Activated CD4-positive, alpha-beta T cell treated with anti-CD3 and anti-CD28 coated beads, Interleukin-2, amount 10 ng/mL, durations not matched to agents 7 days and 5 days (primary cell): ENCODE results near the gene SORCS2. TPM values are rescaled to one million over a fixed set of nuclear protein-coding genes. Genes with fewer than 3 reads are reported as not detected.

ENCODE experiments used
- CTCF ChIA-PET: fragments of 350-600 bp; sonication (Branson Sonifier 250); formaldehyde crosslinking; loops from one replicate; lab custom pipeline; 2021; ENCODE audit warnings: antibody characterized with exemption; lab: Charles Lee
- POLR2A ChIA-PET: fragments of 350-600 bp; sonication (Branson Sonifier 250); formaldehyde crosslinking; loops from one replicate; lab custom pipeline; 2021; ENCODE audit warnings: antibody characterized with exemption; lab: Charles Lee
- DNase-seq: peaks from one replicate; pipeline ENCODE4 v3.0.0-alpha.2; 2020
- H3K27ac Mint-ChIP-seq: one replicate; pipeline ENCODE4 v1.8.0; 2021; ENCODE audit warnings: mild to moderate bottlenecking, moderate library complexity, mixed read lengths
- H3K27me3 Mint-ChIP-seq: one replicate; pipeline ENCODE4 v1.8.0; 2021; ENCODE audit warnings: mixed read lengths
- H3K36me3 Mint-ChIP-seq: one replicate; pipeline ENCODE4 v1.8.0; 2021; ENCODE audit warnings: low read depth, mixed read lengths
- H3K4me1 Mint-ChIP-seq: one replicate; pipeline ENCODE4 v1.8.0; 2021; ENCODE audit warnings: mixed read lengths
- H3K4me3 Mint-ChIP-seq: one replicate; pipeline ENCODE4 v1.8.0; 2021; ENCODE audit warnings: mild to moderate bottlenecking, moderate library complexity, mixed read lengths
- H3K9me3 Mint-ChIP-seq: one replicate; pipeline ENCODE4 v1.8.0; 2021; ENCODE audit warnings: mixed read lengths
- total RNA-seq, 2 experiments: library from RNA; stranded (reverse); gene quantifications; one replicate each; pipeline ENCODE4 v1.2.3, GENCODE V29; 2021

SORCS2 gene
- total RNA-seq, 2 experiments from 2014 or later = not detected

GRCh38 chr4:7620814-7621176 is 428.5 kb downstream of the SORCS2 start:
- H3K4me3 Mint-ChIP-seq = no peak overlapping the region
- ChIA-PET CTCF (no interaction called here), POLR2A (no interaction called here)
- no peaks in the 10 kb centered on the region for H3K4me1 Mint-ChIP-seq
- H3K36me3 Mint-ChIP-seq = no peaks in the 10 kb centered on the region
- H3K27me3 Mint-ChIP-seq = no peaks in the 10 kb centered on the region
- H3K27ac Mint-ChIP-seq = no peak overlapping the region
- H3K9me3 Mint-ChIP-seq = no peaks in the 10 kb centered on the region
- no peak for DNase-seq

- DNase-seq = no peak
- CTCF ChIA-PET = no interaction called here
- no peaks in the 10 kb centered on the region for H3K4me1 Mint-ChIP-seq
- H3K4me3 Mint-ChIP-seq = no peak overlapping the region
- H3K27ac Mint-ChIP-seq = no peak overlapping the region
- POLR2A ChIA-PET = no interaction called here
- H3K27me3 Mint-ChIP-seq = no peaks in the 10 kb centered on the region
- no peaks in the 10 kb centered on the region for H3K9me3 Mint-ChIP-seq
- no peaks in the 10 kb centered on the region for H3K36me3 Mint-ChIP-seq
Observed at GRCh38 chr4:7621252-7622035, 429.1 kb downstream of the SORCS2 start.

- Mint-ChIP-seq H3K4me1 (no peaks in the 10 kb centered on the region), H3K36me3 (no peaks in the 10 kb centered on the region), H3K9me3 (no peaks in the 10 kb centered on the region), H3K4me3 (no peak overlapping the region), H3K27me3 (no peaks in the 10 kb centered on the region), H3K27ac (no peak overlapping the region)
- no peak for DNase-seq
- ChIA-PET CTCF (no interaction called here), POLR2A (no interaction called here)
Observed at GRCh38 chr4:7622371-7622770, 430.0 kb downstream of the SORCS2 start.

GRCh38 chr4:7623468-7623867 is 431.1 kb downstream of the SORCS2 start:
- POLR2A ChIA-PET = no interaction called here
- Mint-ChIP-seq H3K27me3 (no peaks in the 10 kb centered on the region), H3K4me3 (no peak overlapping the region), H3K4me1 (no peaks in the 10 kb centered on the region), H3K9me3 (no peaks in the 10 kb centered on the region), H3K27ac (no peak overlapping the region), H3K36me3 (no peaks in the 10 kb centered on the region)
- no peak for DNase-seq
- CTCF ChIA-PET = no interaction called here

DNA sequence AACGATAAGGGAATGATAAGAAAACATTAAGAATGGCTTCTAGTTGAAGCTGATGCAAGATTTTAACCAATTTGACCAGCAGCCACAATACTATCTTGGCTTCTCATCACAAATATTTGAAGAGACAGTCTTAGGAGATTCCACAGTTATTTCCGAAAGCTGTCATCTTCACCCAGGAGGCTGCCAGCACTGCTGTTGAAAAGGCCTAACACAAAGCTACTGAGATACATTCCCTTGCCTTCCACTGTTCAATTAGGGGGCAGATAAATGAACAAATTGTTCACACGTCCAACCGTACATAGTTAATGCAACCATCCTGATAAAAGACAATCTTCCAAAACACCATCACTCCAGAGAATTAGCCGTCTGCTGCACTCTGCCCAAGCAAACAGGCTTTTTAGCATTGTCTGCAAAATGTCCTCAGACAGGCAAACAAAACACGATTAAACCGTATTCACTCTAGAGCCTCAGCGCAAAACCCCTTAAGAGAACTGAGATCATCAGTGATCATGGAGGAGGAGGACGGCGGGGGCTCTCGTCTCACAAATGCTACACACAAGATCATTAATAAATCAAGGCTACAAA is 432.1 kb downstream of the SORCS2 start:
- H3K27ac Mint-ChIP-seq = no peak overlapping the region
- H3K27me3 Mint-ChIP-seq = no peaks in the 10 kb centered on the region
- CTCF ChIA-PET = no interaction called here
- H3K36me3 Mint-ChIP-seq = no peaks in the 10 kb centered on the region
- H3K4me1 Mint-ChIP-seq = no peaks in the 10 kb centered on the region
- POLR2A ChIA-PET = no interaction called here
- H3K9me3 Mint-ChIP-seq = no peaks in the 10 kb centered on the region
- no peak overlapping the region for H3K4me3 Mint-ChIP-seq
- DNase-seq = no peak

DNA sequence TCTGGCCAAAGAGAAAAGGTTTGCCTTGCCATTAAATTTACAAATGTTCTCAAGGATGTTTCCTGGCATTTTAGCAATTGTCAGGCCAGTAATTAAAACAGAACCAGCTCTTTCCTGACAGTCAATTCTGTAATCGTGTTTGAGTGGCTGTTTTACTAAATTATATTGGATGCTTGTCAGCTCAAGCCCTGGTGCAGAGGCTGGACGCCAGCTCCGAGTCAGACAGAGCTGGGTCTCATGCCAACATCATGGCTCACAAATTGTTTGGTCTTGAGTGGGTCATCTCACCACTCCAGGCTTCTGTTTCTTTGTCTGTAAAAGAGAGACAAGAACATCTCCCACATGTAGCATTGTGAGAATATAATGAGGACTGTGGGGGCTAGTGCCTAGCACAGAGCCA is 432.7 kb downstream of the SORCS2 start:
- Mint-ChIP-seq H3K36me3 (no peaks in the 10 kb centered on the region), H3K27me3 (no peaks in the 10 kb centered on the region), H3K4me3 (no peak overlapping the region), H3K27ac (no peak overlapping the region), H3K4me1 (no peaks in the 10 kb centered on the region), H3K9me3 (no peaks in the 10 kb centered on the region)
- POLR2A ChIA-PET = interaction anchor here (0.6 kb wide), 1 partner anchor 1720 kb away, joined by 5 read pairs; no protein-coding TSS in a partner anchor
- CTCF ChIA-PET = no interaction called here
- no peak for DNase-seq

- Mint-ChIP-seq H3K36me3 (no peaks in the 10 kb centered on the region), H3K27ac (no peak overlapping the region), H3K9me3 (no peaks in the 10 kb centered on the region), H3K27me3 (peaks cover 5% of the 10 kb centered on the region), H3K4me1 (no peaks in the 10 kb centered on the region), H3K4me3 (no peak overlapping the region)
- CTCF ChIA-PET = no interaction called here
- DNase-seq = no peak
- POLR2A ChIA-PET = no interaction called here
Observed at GRCh38 chr4:7626531-7626930, 434.2 kb downstream of the SORCS2 start.

DNA sequence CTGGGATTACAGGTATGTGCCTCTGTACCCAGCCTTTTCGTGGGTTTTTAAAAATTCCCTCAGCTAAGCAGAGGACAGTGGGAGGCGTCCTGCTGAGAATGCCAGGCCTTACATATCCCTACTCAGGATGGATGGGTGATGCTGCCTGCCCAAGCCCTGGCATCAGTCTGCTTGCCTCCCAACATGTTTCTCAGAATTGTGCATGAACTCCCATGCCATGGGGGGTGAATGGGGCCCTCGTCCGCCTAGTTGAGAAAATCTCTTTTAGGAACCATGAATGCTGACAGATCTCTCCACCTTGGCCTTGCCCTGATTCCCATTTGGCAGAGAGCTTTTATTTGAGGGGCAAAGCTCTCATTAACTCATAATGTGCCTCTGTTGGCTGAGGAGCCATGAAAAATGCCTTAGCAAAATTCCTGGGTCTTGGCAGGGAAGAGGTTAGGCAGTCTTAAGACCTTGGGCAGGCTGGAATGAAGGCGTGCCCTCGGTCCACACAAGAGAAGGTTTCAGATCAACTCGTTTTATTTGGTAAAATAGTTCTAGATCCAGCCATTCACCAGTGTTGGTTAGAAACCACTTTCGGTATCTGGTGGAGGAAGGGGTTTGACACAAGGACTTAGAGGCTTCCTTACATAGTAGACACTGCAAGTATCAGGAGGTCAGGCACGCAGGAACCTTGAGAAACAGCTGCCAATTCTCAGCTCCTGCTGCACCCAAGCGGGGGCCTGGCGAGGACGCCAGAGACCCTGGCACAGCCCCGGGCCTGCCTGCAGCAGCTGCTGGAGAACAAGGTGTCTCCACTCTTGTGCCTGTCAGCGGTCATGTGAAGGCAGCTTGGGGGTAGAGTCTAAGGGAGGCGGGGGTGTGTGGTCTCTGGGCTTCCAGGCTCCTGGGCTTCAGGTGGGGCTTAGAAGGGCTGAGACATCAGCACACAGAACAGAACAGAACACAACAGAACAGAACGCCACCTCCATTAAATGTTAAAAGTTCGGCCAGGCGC is 435.2 kb downstream of the SORCS2 start:
- no peak for DNase-seq
- CTCF ChIA-PET = no interaction called here
- H3K4me3 Mint-ChIP-seq = no peak overlapping the region
- no peaks in the 10 kb centered on the region for H3K36me3 Mint-ChIP-seq
- no peaks in the 10 kb centered on the region for H3K4me1 Mint-ChIP-seq
- POLR2A ChIA-PET = no interaction called here
- H3K27ac Mint-ChIP-seq = no peak overlapping the region
- no peaks in the 10 kb centered on the region for H3K9me3 Mint-ChIP-seq
- peaks cover 5% of the 10 kb centered on the region for H3K27me3 Mint-ChIP-seq

- no peak for DNase-seq
- Mint-ChIP-seq H3K36me3 (no peaks in the 10 kb centered on the region), H3K27me3 (peaks cover 5% of the 10 kb centered on the region), H3K27ac (no peak overlapping the region), H3K4me3 (no peak overlapping the region), H3K9me3 (no peaks in the 10 kb centered on the region), H3K4me1 (no peaks in the 10 kb centered on the region)
- CTCF ChIA-PET = interaction anchor here (1.4 kb wide), 1 partner anchor 18 kb away, joined by 3 read pairs; no protein-coding TSS in a partner anchor
- POLR2A ChIA-PET = no interaction called here
Observed at GRCh38 chr4:7628432-7628831, 436.1 kb downstream of the SORCS2 start.

DNA sequence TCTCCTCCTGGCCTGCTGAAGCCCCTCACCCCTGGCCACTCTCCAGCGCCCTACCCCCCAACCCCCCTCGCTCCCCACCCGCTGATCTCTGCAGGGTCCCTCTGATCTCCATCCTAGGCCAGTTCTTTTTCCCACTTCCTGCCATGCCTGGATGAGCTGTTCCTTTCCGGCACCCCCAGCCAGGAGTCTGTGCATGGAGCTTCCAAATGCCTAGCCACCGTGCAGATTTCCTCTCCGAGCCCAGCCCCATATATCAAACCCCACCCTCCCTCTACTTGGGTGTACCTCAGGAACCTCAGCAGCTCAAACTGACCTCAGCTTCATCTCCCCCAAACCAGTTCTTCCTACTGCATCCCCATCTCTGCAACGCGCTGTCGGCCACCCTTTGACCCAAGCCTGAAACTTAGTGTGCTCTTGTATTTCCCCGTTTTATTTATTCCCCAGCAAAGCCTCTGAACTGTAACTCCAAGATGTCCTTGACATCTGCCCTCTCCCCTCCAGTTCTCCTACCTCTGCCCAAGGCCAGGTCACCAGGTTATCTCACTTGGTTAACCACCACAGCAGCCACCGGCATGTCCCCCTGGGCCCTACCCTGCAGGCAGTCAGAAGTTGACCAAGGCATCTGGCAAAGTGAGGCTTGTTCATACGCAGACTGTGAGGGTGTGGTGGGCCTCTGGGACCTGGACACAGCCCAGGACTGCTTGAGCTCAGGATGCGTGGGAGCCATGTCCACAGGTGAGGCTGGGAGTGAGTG is 437.3 kb downstream of the SORCS2 start:
- Mint-ChIP-seq H3K27me3 (peaks cover 7% of the 10 kb centered on the region), H3K9me3 (no peaks in the 10 kb centered on the region), H3K4me1 (no peaks in the 10 kb centered on the region), H3K4me3 (no peak overlapping the region), H3K27ac (no peak overlapping the region), H3K36me3 (no peaks in the 10 kb centered on the region)
- no peak for DNase-seq
- CTCF ChIA-PET = interaction anchor here (1.4 to 1.8 kb wide), 2 partner anchors 13 to 17 kb away, joined by 3 to 4 read pairs; no protein-coding TSS in a partner anchor
- POLR2A ChIA-PET = no interaction called here

DNA sequence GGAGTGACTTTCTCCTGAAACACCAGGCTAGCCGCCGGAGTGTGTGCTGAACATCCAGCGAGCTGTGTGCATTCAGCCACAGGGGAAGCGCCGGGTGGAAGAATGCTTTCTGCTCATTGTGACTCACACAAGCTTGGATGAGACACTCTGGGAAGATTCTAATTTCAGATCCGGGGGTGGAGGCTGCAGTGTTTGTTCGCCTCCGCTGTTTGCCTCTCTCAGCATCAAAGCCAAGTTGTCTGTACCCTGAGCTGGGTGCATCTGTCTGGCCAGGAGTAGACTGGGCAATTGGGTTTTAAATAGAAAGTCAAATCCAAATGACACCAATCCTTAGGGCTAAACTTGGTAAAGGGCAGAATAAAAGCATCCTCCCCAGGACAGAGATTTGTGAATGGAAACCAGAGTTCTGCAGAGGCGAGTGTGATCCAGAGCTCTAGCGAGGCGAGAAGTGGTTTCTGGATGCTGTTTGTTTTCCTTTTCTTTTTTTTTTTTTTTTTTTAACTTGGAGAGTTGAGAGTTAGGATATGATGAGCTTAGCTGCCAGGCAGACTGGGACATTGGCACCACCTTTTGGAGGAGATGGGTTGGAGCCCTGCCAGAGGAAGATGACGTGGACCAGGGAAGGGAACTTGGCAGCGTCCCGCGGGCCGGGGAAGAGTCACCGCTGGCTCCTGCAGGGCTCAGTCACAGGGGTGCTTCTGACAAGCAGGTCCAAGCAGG is 438.4 kb downstream of the SORCS2 start:
- Mint-ChIP-seq H3K9me3 (no peaks in the 10 kb centered on the region), H3K4me3 (no peak overlapping the region), H3K27me3 (peaks cover 7% of the 10 kb centered on the region), H3K27ac (no peak overlapping the region), H3K4me1 (no peaks in the 10 kb centered on the region), H3K36me3 (no peaks in the 10 kb centered on the region)
- ChIA-PET CTCF (interaction anchor here (1.8 kb wide), 1 partner anchor 14 kb away, joined by 4 read pairs; no protein-coding TSS in a partner anchor), POLR2A (no interaction called here)
- DNase-seq = no peak
